Lower leg skin (tissue), 3 donors: ENCODE results near the gene KRT1.

ENCODE experiments used
- POLR2A ChIP-seq, 2 donors: fragments of 450-650 bp; IDR thresholded peaks; one replicate each; pipeline ENCODE4 v1.6.1; 2016 to 2017; ENCODE audit warnings: antibody characterized with exemption in 2 of 2, mild to moderate bottlenecking in 1 of 2, moderate library complexity in 1 of 2
- TF ChIP-seq, protein P1 (sequence below), 3 donors: fragments of 450-650 bp; IDR thresholded peaks; one replicate each; pipeline ENCODE4 v1.5.1; 2016; ENCODE audit warnings: antibody characterized with exemption in 3 of 3, mild to moderate bottlenecking in 3 of 3, moderate library complexity in 2 of 3

DNA sequence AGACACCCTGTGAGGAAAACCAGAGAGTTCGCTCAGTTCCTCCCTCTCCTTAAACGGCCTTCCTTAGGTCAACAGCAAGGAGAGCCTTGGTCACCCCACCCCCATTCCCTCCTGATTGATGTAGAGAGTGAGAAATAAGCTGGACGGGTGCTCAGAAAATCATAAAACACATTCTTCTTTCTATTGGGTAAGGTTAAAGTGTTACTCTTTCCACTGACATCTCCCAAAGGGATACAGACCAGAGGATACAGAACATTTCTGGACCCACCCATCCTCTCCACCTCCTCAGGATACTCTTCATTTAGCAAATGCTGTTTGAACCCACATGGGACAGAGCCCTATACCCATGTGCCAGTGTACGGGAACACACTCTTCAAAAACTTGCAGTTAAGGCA is 34.7 kb upstream of the KRT1 start:
- TF ChIP-seq, protein P1, sequence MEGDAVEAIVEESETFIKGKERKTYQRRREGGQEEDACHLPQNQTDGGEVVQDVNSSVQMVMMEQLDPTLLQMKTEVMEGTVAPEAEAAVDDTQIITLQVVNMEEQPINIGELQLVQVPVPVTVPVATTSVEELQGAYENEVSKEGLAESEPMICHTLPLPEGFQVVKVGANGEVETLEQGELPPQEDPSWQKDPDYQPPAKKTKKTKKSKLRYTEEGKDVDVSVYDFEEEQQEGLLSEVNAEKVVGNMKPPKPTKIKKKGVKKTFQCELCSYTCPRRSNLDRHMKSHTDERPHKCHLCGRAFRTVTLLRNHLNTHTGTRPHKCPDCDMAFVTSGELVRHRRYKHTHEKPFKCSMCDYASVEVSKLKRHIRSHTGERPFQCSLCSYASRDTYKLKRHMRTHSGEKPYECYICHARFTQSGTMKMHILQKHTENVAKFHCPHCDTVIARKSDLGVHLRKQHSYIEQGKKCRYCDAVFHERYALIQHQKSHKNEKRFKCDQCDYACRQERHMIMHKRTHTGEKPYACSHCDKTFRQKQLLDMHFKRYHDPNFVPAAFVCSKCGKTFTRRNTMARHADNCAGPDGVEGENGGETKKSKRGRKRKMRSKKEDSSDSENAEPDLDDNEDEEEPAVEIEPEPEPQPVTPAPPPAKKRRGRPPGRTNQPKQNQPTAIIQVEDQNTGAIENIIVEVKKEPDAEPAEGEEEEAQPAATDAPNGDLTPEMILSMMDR (IDR thresholded peaks at IDR 0.05), result no peak
- TF ChIP-seq POLR2A (IDR thresholded peaks at IDR 0.05), result no peak
